Measurements from ENCODE around the gene USP19.
A peak's percentile ranks its signal among the peaks of the same experiment; 100 is the strongest.

The USP19 gene

GRCh38 chr3:49092938-49093852 is 27.4 kb downstream of the USP19 start:
- DNase-seq, result peak; percentile 68 to 80
- Histone ChIP-seq H3K9me3 (ENCODE audit: insufficient read depth, low read depth, low read length) (peaks cover 1% of the 10 kb centered on the region), H3K9ac (ENCODE audit: low read length) (peak overlapping the region; percentile 86), H4K8ac (ENCODE audit: low read depth, low read length) (peak overlapping the region; percentile 97), H3K14ac (ENCODE audit: low read length) (peak overlapping the region; percentile 99), H3K27ac (ENCODE audit: low read depth, low read length) (peak overlapping the region; percentile 98), H3K4ac (ENCODE audit: low read depth, low read length) (peak overlapping the region; percentile 87), H3K4me2 (ENCODE audit: low read length) (peak overlapping the region; percentile 94), H3K23ac (ENCODE audit: low read length) (no peak overlapping the region), H3K79me1 (ENCODE audit: low read length) (peaks cover 15% of the 10 kb centered on the region), H3K4me3 (ENCODE audit: low read depth, low read length) (peak overlapping the region; percentile 96), H3K18ac (ENCODE audit: low read length) (peak overlapping the region; percentile 97), H2BK120ac (ENCODE audit: insufficient read depth, low read length, poor library complexity) (peak overlapping the region; percentile 90), H3K27me3 (ENCODE audit: insufficient read depth, low read length) (no peaks in the 10 kb centered on the region), H3K4me1 (ENCODE audit: control insufficient read depth in 1 of 2, insufficient read depth in 2 of 2, low read length in 2 of 2) (peaks cover 2 to 3% of the 10 kb centered on the region in 2 experiments), H2BK5ac (ENCODE audit: low read depth, low read length, poor library complexity) (peak overlapping the region; percentile 95), H2AFZ (ENCODE audit: insufficient read depth, low read length, poor library complexity) (peak overlapping the region; percentile 88), H3K79me2 (ENCODE audit: control insufficient read depth, insufficient read depth, low read length, poor library complexity) (peaks cover 23% of the 10 kb centered on the region), H2AK5ac (ENCODE audit: low read length) (peak overlapping the region; percentile 67), H4K91ac (ENCODE audit: low read depth, low read length) (peak overlapping the region; percentile 99), H2BK12ac (ENCODE audit: low read length) (no peak overlapping the region), H4K12ac (ENCODE audit: low read depth, low read length) (peak overlapping the region; percentile 99), H3K36me3 (ENCODE audit: control insufficient read depth in 1 of 2, insufficient read depth in 2 of 2, low read length in 2 of 2) (peaks cover 22 to 25% of the 10 kb centered on the region in 2 experiments)
- no CpG with 5 or more reads among the region's 86 CpGs for WGBS (ENCODE audit: extremely low coverage, insufficient coverage, insufficient read length)

- DNase-seq, result no peak
- Histone ChIP-seq H2BK120ac (ENCODE audit: insufficient read depth, low read length, poor library complexity) (no peak overlapping the region), H2AFZ (ENCODE audit: insufficient read depth, low read length, poor library complexity) (no peak overlapping the region), H2BK5ac (ENCODE audit: low read depth, low read length, poor library complexity) (no peak overlapping the region), H4K8ac (ENCODE audit: low read depth, low read length) (no peak overlapping the region), H3K18ac (ENCODE audit: low read length) (no peak overlapping the region), H3K9ac (ENCODE audit: low read length) (no peak overlapping the region), H3K4me3 (ENCODE audit: low read depth, low read length) (no peak overlapping the region), H3K14ac (ENCODE audit: low read length) (no peak overlapping the region), H3K4me1 (ENCODE audit: control insufficient read depth in 1 of 2, insufficient read depth in 2 of 2, low read length in 2 of 2) (no peaks in the 10 kb centered on the region), H3K27ac (ENCODE audit: low read depth, low read length) (no peak overlapping the region), H3K4ac (ENCODE audit: low read depth, low read length) (peak overlapping the region; percentile 95), H3K79me1 (ENCODE audit: low read length) (no peaks in the 10 kb centered on the region), H3K79me2 (ENCODE audit: control insufficient read depth, insufficient read depth, low read length, poor library complexity) (peaks cover 6% of the 10 kb centered on the region), H2BK12ac (ENCODE audit: low read length) (no peak overlapping the region), H4K91ac (ENCODE audit: low read depth, low read length) (no peak overlapping the region), H2AK5ac (ENCODE audit: low read length) (no peak overlapping the region), H3K23ac (ENCODE audit: low read length) (no peak overlapping the region), H3K36me3 (ENCODE audit: control insufficient read depth in 1 of 2, insufficient read depth in 2 of 2, low read length in 2 of 2) (peaks cover 8 to 21% of the 10 kb centered on the region in 2 experiments), H4K12ac (ENCODE audit: low read depth, low read length) (no peak overlapping the region), H3K9me3 (ENCODE audit: insufficient read depth, low read depth, low read length) (no peaks in the 10 kb centered on the region), H3K27me3 (ENCODE audit: insufficient read depth, low read length) (no peaks in the 10 kb centered on the region), H3K4me2 (ENCODE audit: low read length) (no peak overlapping the region)
- WGBS (ENCODE audit: extremely low coverage, insufficient coverage, insufficient read length), result no CpG with 5 or more reads among the region's 8 CpGs
Measured at GRCh38 chr3:49081429-49081828, 39.2 kb downstream of the USP19 start.

- H2BK12ac ChIP-seq (ENCODE audit: low read length), result no peak overlapping the region
- H3K9ac ChIP-seq (ENCODE audit: low read length), result no peak overlapping the region
- H3K4me2 ChIP-seq (ENCODE audit: low read length), result no peak overlapping the region
- no peak overlapping the region for H4K12ac ChIP-seq (ENCODE audit: low read depth, low read length)
- no peak for DNase-seq
- H2BK120ac ChIP-seq (ENCODE audit: insufficient read depth, low read length, poor library complexity), result no peak overlapping the region
- no peak overlapping the region for H3K18ac ChIP-seq (ENCODE audit: low read length)
- no peak overlapping the region for H3K14ac ChIP-seq (ENCODE audit: low read length)
- H3K36me3 ChIP-seq (ENCODE audit: control insufficient read depth in 1 of 2, insufficient read depth in 2 of 2, low read length in 2 of 2), result peaks cover 25 to 37% of the 10 kb centered on the region in 2 experiments
- H3K4ac ChIP-seq (ENCODE audit: low read depth, low read length), result peak overlapping the region; percentile 75
- H2AK5ac ChIP-seq (ENCODE audit: low read length), result no peak overlapping the region
- H3K27ac ChIP-seq (ENCODE audit: low read depth, low read length), result no peak overlapping the region
- no CpG with 5 or more reads among the region's 2 CpGs for WGBS (ENCODE audit: extremely low coverage, insufficient coverage, insufficient read length)
- no peaks in the 10 kb centered on the region for H3K79me1 ChIP-seq (ENCODE audit: low read length)
- H3K27me3 ChIP-seq (ENCODE audit: insufficient read depth, low read length), result no peaks in the 10 kb centered on the region
- H4K8ac ChIP-seq (ENCODE audit: low read depth, low read length), result peak overlapping the region; percentile 47
- peaks cover 6% of the 10 kb centered on the region for H3K79me2 ChIP-seq (ENCODE audit: control insufficient read depth, insufficient read depth, low read length, poor library complexity)
- no peak overlapping the region for H2AFZ ChIP-seq (ENCODE audit: insufficient read depth, low read length, poor library complexity)
- H2BK5ac ChIP-seq (ENCODE audit: low read depth, low read length, poor library complexity), result no peak overlapping the region
- H3K23ac ChIP-seq (ENCODE audit: low read length), result no peak overlapping the region
- H3K4me1 ChIP-seq (ENCODE audit: control insufficient read depth in 1 of 2, insufficient read depth in 2 of 2, low read length in 2 of 2), result no peaks in the 10 kb centered on the region
- no peak overlapping the region for H4K91ac ChIP-seq (ENCODE audit: low read depth, low read length)
- no peak overlapping the region for H3K4me3 ChIP-seq (ENCODE audit: low read depth, low read length)
- no peaks in the 10 kb centered on the region for H3K9me3 ChIP-seq (ENCODE audit: insufficient read depth, low read depth, low read length)
Measured at GRCh38 chr3:49079270-49079669, 41.4 kb downstream of the USP19 start.

- Histone ChIP-seq H3K4me2 (ENCODE audit: low read length) (no peak overlapping the region), H3K36me3 (ENCODE audit: control insufficient read depth in 1 of 2, insufficient read depth in 2 of 2, low read length in 2 of 2) (peaks cover 44 to 61% of the 10 kb centered on the region in 2 experiments), H2BK5ac (ENCODE audit: low read depth, low read length, poor library complexity) (no peak overlapping the region), H2BK120ac (ENCODE audit: insufficient read depth, low read length, poor library complexity) (no peak overlapping the region), H4K12ac (ENCODE audit: low read depth, low read length) (no peak overlapping the region), H3K79me1 (ENCODE audit: low read length) (no peaks in the 10 kb centered on the region), H3K27me3 (ENCODE audit: insufficient read depth, low read length) (no peaks in the 10 kb centered on the region), H3K4me1 (ENCODE audit: control insufficient read depth in 1 of 2, insufficient read depth in 2 of 2, low read length in 2 of 2) (no peaks in the 10 kb centered on the region), H2BK12ac (ENCODE audit: low read length) (no peak overlapping the region), H4K8ac (ENCODE audit: low read depth, low read length) (no peak overlapping the region), H3K9me3 (ENCODE audit: insufficient read depth, low read depth, low read length) (no peaks in the 10 kb centered on the region), H3K79me2 (ENCODE audit: control insufficient read depth, insufficient read depth, low read length, poor library complexity) (no peaks in the 10 kb centered on the region), H2AK5ac (ENCODE audit: low read length) (no peak overlapping the region), H3K27ac (ENCODE audit: low read depth, low read length) (no peak overlapping the region), H3K4me3 (ENCODE audit: low read depth, low read length) (no peak overlapping the region), H3K23ac (ENCODE audit: low read length) (no peak overlapping the region), H3K14ac (ENCODE audit: low read length) (no peak overlapping the region), H3K18ac (ENCODE audit: low read length) (no peak overlapping the region), H4K91ac (ENCODE audit: low read depth, low read length) (no peak overlapping the region), H2AFZ (ENCODE audit: insufficient read depth, low read length, poor library complexity) (no peak overlapping the region), H3K4ac (ENCODE audit: low read depth, low read length) (no peak overlapping the region), H3K9ac (ENCODE audit: low read length) (peak overlapping the region; percentile 2)
- DNase-seq, result no peak
- WGBS (ENCODE audit: extremely low coverage, insufficient coverage, insufficient read length), result no CpG with 5 or more reads among the region's 4 CpGs
Measured at GRCh38 chr3:49076646-49077045, 44.0 kb downstream of the USP19 start.
